GM13977 (cell line): ENCODE data around the gene RBM10.

Source experiments
- DNase-seq: peaks from one replicate; pipeline ENCODE4 v3.0.0; 2012; ENCODE audit warnings: low spot score
- CTCF ChIP-seq: IDR thresholded peaks from 2 replicates; pipeline ENCODE4 v1.5.1; 2012; ENCODE audit warnings: mild to moderate bottlenecking, control low read depth; ENCODE audit not compliant: insufficient read depth; ENCODE audit errors: extremely low read depth, missing control alignments
- in situ Hi-C: fragments of 300-500 bp; cut with MboI; formaldehyde crosslinking; loops from one replicate; pipeline ENCODE4 v1.12.0; 2022; ENCODE audit warnings: low sequenced_read_pairs, low pct_unique_long_range_greater_than_20kb, mixed read lengths, inconsistent platforms; ENCODE audit not compliant: unreplicated experiment

Gene RBM10

GRCh38 chrX:47204970-47205369, 59.9 kb downstream of the RBM10 start:
- DNase-seq, result no peak
- in situ Hi-C loops, result no loop called here
- TF ChIP-seq CTCF, result no peak

- no peak for TF ChIP-seq CTCF
- DNase-seq, result no peak
- in situ Hi-C loops, result no loop called here
Measured at GRCh38 chrX:47206316-47206715, 61.3 kb downstream of the RBM10 start.

- no peak for DNase-seq
- no peak for TF ChIP-seq CTCF
- in situ Hi-C loops, result no loop called here
Measured at GRCh38 chrX:47208108-47208507, 63.1 kb downstream of the RBM10 start.

GRCh38 chrX:47209508-47210238, 64.7 kb downstream of the RBM10 start:
- DNase-seq, result no peak
- in situ Hi-C loops, result no loop called here
- no peak for TF ChIP-seq CTCF

- in situ Hi-C loops, result no loop called here
- no peak for TF ChIP-seq CTCF
- DNase-seq, result no peak
Measured at GRCh38 chrX:47210661-47211425, 65.8 kb downstream of the RBM10 start.

GRCh38 chrX:47212381-47213293, 67.6 kb downstream of the RBM10 start:
- in situ Hi-C loops, result no loop called here
- TF ChIP-seq CTCF, result no peak
- no peak for DNase-seq
